Stomach (tissue), 4 donors: ENCODE results near the gene CELF1.

Source experiments
- EP300 ChIP-seq: sonication (generic); formaldehyde crosslinking; IDR thresholded peaks from one replicate; pipeline ENCODE4 v1.6.1; 2017; ENCODE audit warnings: antibody characterized with exemption
- POLR2AphosphoS5 ChIP-seq, 3 donors: sonication (generic); formaldehyde crosslinking; IDR thresholded peaks; one replicate each; pipeline ENCODE4 v1.6.1; 2016; ENCODE audit warnings: antibody characterized with exemption in 3 of 3
- TF ChIP-seq, protein P1 (sequence below), 7 experiments: fragments of 450-650 bp in 4 of 7; fragments of 200-600 bp in 3 of 7; sonication (generic) in 3 of 7; IDR thresholded peaks; one replicate each; pipeline ENCODE4 v1.5.1; 2016 to 2019; ENCODE audit warnings: antibody characterized with exemption in 7 of 7, control low read depth in 2 of 7, mild to moderate bottlenecking in 1 of 7

DNA sequence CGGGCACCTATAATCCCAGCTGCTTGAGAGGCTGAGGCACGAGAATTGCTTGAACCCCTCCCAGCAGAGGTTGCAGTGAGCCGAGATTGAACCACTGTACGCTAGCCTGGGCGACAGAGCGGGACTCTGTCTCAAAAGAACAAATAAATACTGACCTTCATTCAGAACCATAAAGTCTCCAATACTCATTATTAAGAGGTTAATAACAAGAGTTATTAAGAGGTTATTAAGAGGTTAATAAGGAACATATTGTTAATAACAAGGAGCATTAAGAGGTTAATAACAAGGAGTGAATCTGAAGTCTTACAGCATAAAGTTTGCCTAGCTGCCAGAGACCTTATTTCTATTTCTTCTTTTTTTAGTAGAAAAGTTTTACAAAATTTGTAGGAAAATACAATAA, 7.6 kb downstream of the CELF1 start:
- TF ChIP-seq, protein P1, sequence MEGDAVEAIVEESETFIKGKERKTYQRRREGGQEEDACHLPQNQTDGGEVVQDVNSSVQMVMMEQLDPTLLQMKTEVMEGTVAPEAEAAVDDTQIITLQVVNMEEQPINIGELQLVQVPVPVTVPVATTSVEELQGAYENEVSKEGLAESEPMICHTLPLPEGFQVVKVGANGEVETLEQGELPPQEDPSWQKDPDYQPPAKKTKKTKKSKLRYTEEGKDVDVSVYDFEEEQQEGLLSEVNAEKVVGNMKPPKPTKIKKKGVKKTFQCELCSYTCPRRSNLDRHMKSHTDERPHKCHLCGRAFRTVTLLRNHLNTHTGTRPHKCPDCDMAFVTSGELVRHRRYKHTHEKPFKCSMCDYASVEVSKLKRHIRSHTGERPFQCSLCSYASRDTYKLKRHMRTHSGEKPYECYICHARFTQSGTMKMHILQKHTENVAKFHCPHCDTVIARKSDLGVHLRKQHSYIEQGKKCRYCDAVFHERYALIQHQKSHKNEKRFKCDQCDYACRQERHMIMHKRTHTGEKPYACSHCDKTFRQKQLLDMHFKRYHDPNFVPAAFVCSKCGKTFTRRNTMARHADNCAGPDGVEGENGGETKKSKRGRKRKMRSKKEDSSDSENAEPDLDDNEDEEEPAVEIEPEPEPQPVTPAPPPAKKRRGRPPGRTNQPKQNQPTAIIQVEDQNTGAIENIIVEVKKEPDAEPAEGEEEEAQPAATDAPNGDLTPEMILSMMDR (IDR thresholded peaks at IDR 0.05), result no peak
- TF ChIP-seq EP300 (no peak), POLR2AphosphoS5 (IDR thresholded peaks at IDR 0.05) (no peak)
